Activated CD4-positive, alpha-beta T cell treated with anti-CD3 and anti-CD28 coated beads, Interleukin-2, Interleukin-6, amounts not matched to agents 100 ng/mL and 50 ng/mL, durations not matched to agents 16 hours and 8 hours (primary cell): ENCODE results near the gene OVCA2.

ENCODE experiments used
- DNase-seq: peaks from one replicate; pipeline ENCODE4 v3.0.0-alpha.2; 2020

OVCA2 gene

DNA sequence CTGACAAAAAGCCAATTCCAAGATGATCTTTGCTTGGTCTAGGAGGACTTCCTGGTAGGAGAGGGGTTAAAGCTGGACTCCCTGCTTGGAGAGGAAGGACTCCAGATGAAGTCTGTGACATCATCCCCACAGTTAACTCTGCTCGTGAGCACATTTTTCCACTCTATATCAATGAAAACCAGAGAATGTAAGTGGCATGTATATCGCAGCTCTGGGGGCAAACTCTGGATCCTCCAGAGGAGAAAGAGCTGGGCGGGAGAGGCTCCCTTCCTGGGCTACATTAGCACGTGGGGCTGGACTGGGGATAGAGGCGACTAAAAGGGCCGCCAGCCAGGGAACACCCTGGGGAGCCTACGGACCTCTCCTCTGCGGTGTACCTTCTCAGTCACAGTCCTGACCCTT, 47.2 kb downstream of the OVCA2 start:
- no peak for DNase-seq

DNA sequence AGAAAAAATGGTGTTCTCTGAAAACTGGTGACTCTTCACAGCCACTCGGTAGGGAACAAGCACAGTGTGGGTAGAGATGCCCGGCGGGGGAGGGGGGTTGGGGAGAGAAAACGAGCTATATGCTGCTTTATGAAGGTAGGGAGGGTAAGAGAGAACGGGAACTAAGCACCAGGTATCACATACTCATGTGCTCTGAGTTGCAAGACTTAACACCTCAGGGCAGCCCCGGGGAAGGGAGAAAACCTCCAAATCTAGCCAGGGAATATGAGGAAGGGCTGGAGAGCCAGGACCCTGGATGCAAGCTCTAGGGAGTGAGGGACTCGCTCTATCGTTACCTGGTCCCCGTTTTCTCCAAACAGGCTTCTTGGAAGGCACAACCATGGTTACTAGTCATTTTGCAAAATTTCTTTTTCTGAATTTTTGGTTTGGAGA, 48.4 kb downstream of the OVCA2 start:
- DNase-seq, result no peak

- DNase-seq, result no peak
These were observed 49.1 kb downstream of the OVCA2 start for GRCh38 chr17:2090804-2091534.

- no peak for DNase-seq
These were observed 50.4 kb downstream of the OVCA2 start for GRCh38 chr17:2092253-2092652.
